GM12878 (cell line): Measurements from ENCODE around the gene GFRA1.

Source experiments
- CHD2 ChIP-seq: IDR thresholded peaks from 2 replicates; pipeline ENCODE4 v1.6.1; 2011; ENCODE audit warnings: low read depth, low read length, improper control_type of control experiment, borderline replicate concordance
- MXI1 ChIP-seq: fragments of 150-350 bp; IDR thresholded peaks from 2 replicates; pipeline ENCODE4 v1.6.1; 2011; ENCODE audit warnings: low read depth, mild to moderate bottlenecking, inconsistent platforms, low read length, improper control_type of control experiment
- POLR2A ChIP-seq: IDR thresholded peaks from 2 replicates; pipeline ENCODE4 v1.6.1; 2011; ENCODE audit warnings: low read depth, mild to moderate bottlenecking, low read length
- POLR2AphosphoS5 ChIP-seq: IDR thresholded peaks from 2 replicates; pipeline ENCODE4 v1.6.1; 2011; ENCODE audit warnings: mild to moderate bottlenecking, low read length, inconsistent platforms
- RFX5 ChIP-seq: IDR thresholded peaks from 2 replicates; pipeline ENCODE4 v1.6.1; 2011; ENCODE audit warnings: low read depth, low read length, improper control_type of control experiment
- TF ChIP-seq, protein P1 (sequence below): fragments of 450-650 bp; IDR thresholded peaks from 2 replicates; pipeline ENCODE4 v1.6.1; 2016; ENCODE audit warnings: mild to moderate bottlenecking

DNA sequence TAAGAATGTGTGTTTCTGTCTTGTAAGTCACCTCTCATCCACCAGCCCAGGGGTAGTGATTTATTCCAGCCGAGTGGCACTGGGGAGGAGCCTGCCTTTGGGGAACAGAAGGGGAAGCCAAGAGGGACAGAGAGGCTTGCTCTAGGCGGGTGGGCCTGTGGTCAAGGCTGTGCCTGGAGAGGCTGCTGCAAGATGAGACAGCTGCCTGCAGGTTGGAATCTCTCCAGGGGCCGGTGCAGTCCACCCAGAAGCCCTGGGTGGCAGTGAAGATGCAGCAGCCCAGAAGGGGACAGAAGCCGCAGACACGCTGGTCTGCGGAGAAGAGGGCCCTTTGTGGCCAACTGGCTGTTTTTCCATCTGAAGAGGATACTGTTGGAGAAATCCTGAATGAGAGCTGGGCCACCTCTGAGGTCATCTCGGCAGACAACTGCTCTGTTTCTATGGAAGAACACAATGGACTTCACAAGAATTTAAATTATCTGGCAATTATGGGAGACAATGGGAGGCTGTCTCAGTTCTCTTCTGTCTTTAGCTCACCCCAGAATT, 175.7 kb downstream of the GFRA1 start:
- TF ChIP-seq RFX5 (no peak), POLR2AphosphoS5 (no peak), MXI1 (no peak), CHD2 (no peak), POLR2A (no peak)
- TF ChIP-seq, protein P1, sequence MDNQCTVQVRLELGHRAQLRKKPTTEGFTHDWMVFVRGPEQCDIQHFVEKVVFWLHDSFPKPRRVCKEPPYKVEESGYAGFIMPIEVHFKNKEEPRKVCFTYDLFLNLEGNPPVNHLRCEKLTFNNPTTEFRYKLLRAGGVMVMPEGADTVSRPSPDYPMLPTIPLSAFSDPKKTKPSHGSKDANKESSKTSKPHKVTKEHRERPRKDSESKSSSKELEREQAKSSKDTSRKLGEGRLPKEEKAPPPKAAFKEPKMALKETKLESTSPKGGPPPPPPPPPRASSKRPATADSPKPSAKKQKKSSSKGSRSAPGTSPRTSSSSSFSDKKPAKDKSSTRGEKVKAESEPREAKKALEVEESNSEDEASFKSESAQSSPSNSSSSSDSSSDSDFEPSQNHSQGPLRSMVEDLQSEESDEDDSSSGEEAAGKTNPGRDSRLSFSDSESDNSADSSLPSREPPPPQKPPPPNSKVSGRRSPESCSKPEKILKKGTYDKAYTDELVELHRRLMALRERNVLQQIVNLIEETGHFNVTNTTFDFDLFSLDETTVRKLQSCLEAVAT: no peak
